NCI-H226 (cell line): ENCODE measurements around the gene C2orf68.
"Not testable (repeated sequence)": the region's sequence is repeated elsewhere in the genome, so short reads cannot be mapped to it uniquely, and the experiment has no call there.

Source experiments
- DNase-seq: peaks from one replicate; pipeline ENCODE4 v3.0.0-alpha.2; 2015

C2orf68 gene

GRCh38 chr2:85579266-85579935 lies 32.5 kb downstream of the C2orf68 start:
- no peak for DNase-seq

DNA sequence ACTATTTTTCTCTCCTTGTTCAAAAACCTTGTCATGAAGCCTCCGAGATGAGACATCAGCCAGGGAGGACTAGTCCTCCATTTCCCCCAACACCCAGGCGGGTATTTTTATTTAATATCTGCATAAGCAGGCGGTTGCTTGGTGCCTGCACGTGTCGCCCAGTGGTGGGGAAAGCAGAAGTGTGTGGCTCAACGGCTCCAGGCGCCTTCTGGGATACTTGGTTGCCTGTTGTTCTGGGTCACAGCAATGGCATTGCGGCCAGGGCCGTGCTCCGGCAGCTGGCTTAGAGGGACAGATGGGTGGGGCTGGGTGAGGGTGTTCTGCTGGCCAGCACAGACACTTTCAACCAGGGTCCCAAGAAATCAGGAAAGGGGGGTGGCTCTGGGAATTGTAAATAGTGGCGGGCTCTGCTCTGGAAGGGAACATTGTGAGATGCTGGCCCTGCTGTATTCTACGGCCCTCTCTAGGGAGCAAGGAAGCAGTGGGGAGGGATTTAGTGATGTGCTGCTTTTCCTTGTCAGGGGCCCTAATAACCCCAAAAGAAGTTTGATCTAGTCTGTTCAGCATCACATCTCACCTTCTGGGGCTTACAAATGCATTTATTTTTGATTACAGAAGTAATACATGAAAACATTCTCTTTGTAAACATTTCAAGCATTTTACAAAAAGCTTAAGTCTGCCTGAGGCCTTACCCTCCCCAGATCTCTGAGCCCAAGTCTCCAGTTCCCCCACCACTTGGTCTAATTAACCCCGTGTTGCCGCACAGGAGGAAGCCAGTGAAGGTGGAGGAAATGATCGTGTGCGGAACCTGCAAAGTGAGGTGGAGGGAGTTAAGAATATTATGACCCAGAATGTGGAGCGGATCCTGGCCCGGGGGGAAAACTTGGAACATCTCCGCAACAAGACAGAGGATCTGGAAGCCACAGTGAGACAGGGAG lies 33.4 kb downstream of the C2orf68 start:
- DNase-seq: no peak

GRCh38 chr2:85577386-85578242 lies 34.3 kb downstream of the C2orf68 start, which contains the start of gene VAMP8:
TSS of gene VAMP8 (plus strand) at chr2:85577586. CDS start at chr2:85577647, 61 bp downstream.
- peak; percentile 47 for DNase-seq

DNA sequence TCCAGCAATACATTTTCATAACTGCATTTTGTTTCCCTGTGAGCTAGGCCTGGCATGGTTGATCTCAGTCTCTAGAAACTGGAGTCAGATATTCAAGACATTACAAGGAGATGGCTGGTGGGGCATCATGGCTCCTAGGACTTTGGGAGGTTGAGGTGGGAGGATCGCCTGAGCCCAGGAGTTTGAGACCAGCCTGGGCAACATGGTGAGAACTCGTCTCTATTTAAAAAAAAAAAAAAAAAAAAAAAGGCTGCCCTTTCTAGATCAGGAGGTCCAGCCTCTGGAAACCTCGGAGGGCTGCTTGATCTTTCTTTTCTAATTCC lies 34.8 kb downstream of the C2orf68 start:
- DNase-seq: no peak

DNA sequence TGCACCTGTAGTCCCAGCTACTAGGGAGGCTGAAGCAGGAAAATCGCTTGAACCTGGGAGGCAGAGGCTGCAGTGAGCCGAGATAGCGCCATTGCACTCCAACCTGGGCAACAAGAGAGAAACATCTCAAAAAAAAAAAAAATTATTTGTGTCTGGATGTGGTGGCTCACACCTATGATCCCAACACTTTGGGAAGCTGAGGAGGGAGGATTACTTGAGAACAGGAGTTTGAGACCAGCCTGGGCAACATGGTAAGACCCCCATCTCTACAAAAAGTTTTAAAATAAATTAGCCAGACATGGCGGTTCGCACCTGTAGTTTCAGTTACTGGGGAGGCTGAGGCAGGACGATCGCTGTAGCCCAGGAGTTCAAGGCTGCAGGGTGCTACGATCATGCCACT lies 36.1 kb downstream of the C2orf68 start:
- DNase-seq: no peak

GRCh38 chr2:85566265-85566664 lies 45.6 kb downstream of the C2orf68 start:
- DNase-seq: no peak

DNA sequence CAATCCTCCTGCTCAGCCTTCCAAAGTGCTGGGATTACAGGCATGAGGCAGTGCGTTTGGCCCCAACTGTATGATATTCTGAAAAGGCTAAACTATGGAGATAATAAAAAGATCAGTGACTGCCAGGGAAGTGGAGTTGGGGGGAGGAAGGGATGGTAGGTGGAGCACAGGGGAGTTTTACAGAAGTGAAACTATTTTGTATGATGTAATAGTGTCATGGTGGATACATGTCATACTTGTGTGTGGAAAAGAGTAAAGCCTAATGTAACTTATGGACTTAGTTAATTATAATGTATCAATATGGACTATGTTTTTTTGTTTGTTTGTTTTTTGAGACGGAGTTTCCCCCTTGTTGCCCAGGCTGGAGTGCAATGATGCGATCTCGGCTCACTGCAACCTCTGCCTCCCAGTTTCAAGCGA lies 47.7 kb downstream of the C2orf68 start:
- DNase-seq: no peak

- peak; percentile 90 for DNase-seq
These were observed 50.3 kb downstream of the C2orf68 start, which contains the start of gene GGCX for GRCh38 chr2:85561280-85562212. TSS of gene GGCX (minus strand) at chr2:85561493. CDS start at chr2:85561428, 65 bp downstream.

- no peak for DNase-seq
These were observed 51.0 kb downstream of the C2orf68 start for GRCh38 chr2:85560812-85561279.

GRCh38 chr2:85560403-85560726 lies 51.5 kb downstream of the C2orf68 start:
- not testable (repeated sequence) for DNase-seq

DNA sequence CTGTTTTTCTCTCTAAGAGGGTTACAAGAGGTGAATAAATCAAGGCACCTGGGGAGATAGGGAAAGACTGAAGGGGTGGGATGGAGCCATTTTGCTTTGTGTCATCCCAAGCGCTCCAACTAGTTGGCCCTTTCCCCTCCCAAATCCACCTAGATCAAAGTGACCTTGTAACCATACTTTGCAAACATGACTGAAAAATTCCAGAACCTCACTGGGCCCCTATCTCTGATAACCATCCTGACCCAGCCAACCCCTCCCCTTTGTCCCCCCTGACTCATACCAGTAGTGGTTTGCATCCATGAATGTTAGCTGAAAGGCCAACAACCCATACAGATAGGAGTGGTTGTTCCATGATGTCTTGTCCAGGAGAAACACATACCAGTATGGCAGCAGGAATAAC lies 53.7 kb downstream of the C2orf68 start:
- no peak for DNase-seq

DNA sequence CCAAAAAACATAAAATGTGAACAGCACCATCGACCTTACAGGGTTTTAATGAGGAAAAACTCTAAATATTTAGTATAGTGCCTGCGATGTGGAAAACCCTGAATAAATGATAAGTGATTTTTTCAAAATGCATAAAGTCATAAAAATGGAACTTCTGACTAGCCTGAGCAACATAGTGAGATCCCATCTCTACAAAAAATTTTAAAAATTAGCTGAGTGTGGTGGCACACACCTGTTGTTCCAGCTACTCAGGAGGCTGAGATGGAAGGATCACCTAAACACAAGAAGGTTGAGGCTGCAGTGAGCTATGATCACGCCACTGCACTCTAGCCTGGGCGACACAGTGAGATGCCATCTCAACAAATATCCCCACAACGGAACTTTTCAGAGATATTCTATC lies 54.7 kb downstream of the C2orf68 start:
- DNase-seq: no peak
